HepG2 (cell line): Measurements from ENCODE around the gene RTEL1. TPM values are rescaled to one million over a fixed set of nuclear protein-coding genes. Genes with fewer than 3 reads are reported as not detected.

ENCODE experiments used
- ATF7 ChIP-seq, 2 experiments: fragments of 450-650 bp in 1 of 2; sonication (generic) in 1 of 2; formaldehyde crosslinking in 1 of 2; IDR thresholded peaks; 2 replicates each; pipeline versions ENCODE4 v1.4.0 to v1.6.1; 2016 to 2020; ENCODE audit warnings: antibody characterized with exemption in 1 of 2, mild to moderate bottlenecking in 1 of 2, missing genetic modification reagents in 1 of 2
- CREB1 ChIP-seq, 2 experiments: fragments of 450-650 bp in 1 of 2; IDR thresholded peaks; 2 replicates each; pipeline ENCODE4 v1.6.1; 2016 to 2017; ENCODE audit warnings: control low read depth in 1 of 2, mild to moderate bottlenecking in 1 of 2, missing compliant biosample characterization in 1 of 2, missing genetic modification characterization in 1 of 2
- EED ChIP-seq: sonication (generic); formaldehyde crosslinking; IDR thresholded peaks from 2 replicates; pipeline ENCODE4 v1.5.0; 2020; ENCODE audit warnings: mild to moderate bottlenecking, missing genetic modification reagents
- EP300 ChIP-seq, 3 experiments: sonication (generic) in 1 of 3; formaldehyde crosslinking in 1 of 3; IDR thresholded peaks; 2 replicates each; pipeline versions ENCODE4 v1.5.1 to v1.6.1; 2011 to 2020; ENCODE audit warnings: low read depth in 2 of 3, low read length in 2 of 3, borderline replicate concordance in 1 of 3, improper control_type of control experiment in 1 of 3, mild to moderate bottlenecking in 1 of 3, missing genetic modification reagents in 1 of 3, moderate library complexity in 1 of 3
- HDAC6 ChIP-seq: fragments of 200-600 bp; sonication (generic); IDR thresholded peaks from 2 replicates; pipeline ENCODE4 v1.7.0; 2017; ENCODE audit warnings: mild to moderate bottlenecking, antibody characterized with exemption, low read length, low read depth
- HMG20A ChIP-seq: IDR thresholded peaks from 2 replicates; pipeline ENCODE4 v1.6.1; 2016; ENCODE audit warnings: borderline replicate concordance
- KAT7 ChIP-seq: IDR thresholded peaks from 2 replicates; pipeline ENCODE4 v1.6.1; 2018; ENCODE audit warnings: borderline replicate concordance, missing compliant biosample characterization
- MED13 ChIP-seq: sonication (generic); formaldehyde crosslinking; IDR thresholded peaks from 2 replicates; pipeline ENCODE4 v1.5.0; 2020; ENCODE audit warnings: missing genetic modification reagents
- MTF1 ChIP-seq: sonication (generic); formaldehyde crosslinking; IDR thresholded peaks from 2 replicates; pipeline ENCODE4 v1.5.0; 2020; ENCODE audit warnings: missing genetic modification reagents
- NCOA1 ChIP-seq: sonication (generic); formaldehyde crosslinking; IDR thresholded peaks from 2 replicates; pipeline ENCODE4 v1.9.0; 2021; ENCODE audit warnings: missing genetic modification reagents
- NKX3-1 ChIP-seq: sonication (generic); formaldehyde crosslinking; IDR thresholded peaks from 2 replicates; pipeline ENCODE4 v1.5.0; 2020; ENCODE audit warnings: missing genetic modification reagents
- PBX2 ChIP-seq: IDR thresholded peaks from 2 replicates; pipeline ENCODE4 v1.6.1; 2016; ENCODE audit warnings: control low read depth
- POGZ ChIP-seq: sonication (generic); formaldehyde crosslinking; IDR thresholded peaks from 2 replicates; pipeline ENCODE4 v1.4.0; 2020; ENCODE audit warnings: mild to moderate bottlenecking, missing genetic modification reagents
- PRMT3 ChIP-seq: sonication (generic); formaldehyde crosslinking; IDR thresholded peaks from 2 replicates; pipeline ENCODE4 v1.8.1; 2022; ENCODE audit warnings: low read depth, mild to moderate bottlenecking, moderate library complexity, missing genetic modification reagents, borderline replicate concordance
- SP5 ChIP-seq: IDR thresholded peaks from 2 replicates; pipeline ENCODE4 v1.6.1; 2016; ENCODE audit warnings: low read depth, borderline replicate concordance
- ZBTB20 ChIP-seq: sonication (generic); formaldehyde crosslinking; IDR thresholded peaks from 2 replicates; pipeline ENCODE4 v1.8.1; 2023; ENCODE audit warnings: missing genetic modification reagents, low read depth, mild to moderate bottlenecking, borderline replicate concordance
- ZFP41 ChIP-seq: sonication (generic); formaldehyde crosslinking; IDR thresholded peaks from 2 replicates; pipeline ENCODE4 v1.4.0; 2020; ENCODE audit warnings: mild to moderate bottlenecking, missing genetic modification reagents, borderline replicate concordance
- ZFP90 ChIP-seq: sonication (generic); formaldehyde crosslinking; IDR thresholded peaks from 2 replicates; pipeline ENCODE4 v1.8.0; 2022; ENCODE audit warnings: missing genetic modification reagents, mild to moderate bottlenecking, inconsistent platforms, borderline replicate concordance
- ZNF251 ChIP-seq: sonication (generic); formaldehyde crosslinking; IDR thresholded peaks from 2 replicates; pipeline ENCODE4 v1.9.0; 2021; ENCODE audit warnings: mild to moderate bottlenecking, missing genetic modification reagents
- ZNF260 ChIP-seq: sonication (generic); formaldehyde crosslinking; IDR thresholded peaks from 2 replicates; pipeline ENCODE4 v1.4.0; 2020; ENCODE audit warnings: missing genetic modification reagents, low read depth, mild to moderate bottlenecking, borderline replicate concordance
- ZNF607 ChIP-seq: sonication (generic); formaldehyde crosslinking; IDR thresholded peaks from 2 replicates; pipeline ENCODE4 v1.5.1; 2020; ENCODE audit warnings: missing genetic modification reagents, mild to moderate bottlenecking, borderline replicate concordance
- ZNF615 ChIP-seq: sonication (generic); formaldehyde crosslinking; IDR thresholded peaks from 2 replicates; pipeline ENCODE4 v1.5.0; 2020; ENCODE audit warnings: mild to moderate bottlenecking, missing genetic modification reagents, borderline replicate concordance
- ZNF672 ChIP-seq: sonication (generic); formaldehyde crosslinking; IDR thresholded peaks from 2 replicates; pipeline ENCODE4 v1.8.1; 2022; ENCODE audit warnings: missing genetic modification reagents
- polyA plus RNA-seq, 8 experiments: library from polyadenylated mRNA; depleted of rRNA in 3 of 8; stranded (reverse) in 7 of 8; unstranded in 1 of 8; fragments of >200 nt; fragmentation: Illumina TruSeq in 4 of 8; extraction: Trizol in 4 of 8; gene quantifications; 2 replicates each; pipeline versions ENCODE4 v1.2.1 to v1.2.3, GENCODE V29; 2011 to 2016; ENCODE audit warnings: low read depth in 4 of 8, missing spikeins in 1 of 8, mixed read lengths in 1 of 8; ENCODE audit not compliant: insufficient read depth in 1 of 8
- total RNA-seq, 5 experiments: library from RNA; depleted of rRNA; stranded (reverse); fragments of >200 nt; fragmentation: Illumina TruSeq; extraction: Trizol; gene quantifications; 2 replicates each; pipeline ENCODE4 v1.2.3, GENCODE V29; 2016; ENCODE audit warnings: low read depth in 1 of 5
- TF ChIP-seq, protein P1 (sequence below): IDR thresholded peaks from 2 replicates; pipeline ENCODE4 v1.6.1; 2016; ENCODE audit warnings: missing compliant biosample characterization, missing genetic modification reagents, borderline replicate concordance
- TF ChIP-seq, protein P2 (sequence below): sonication (generic); formaldehyde crosslinking; IDR thresholded peaks from 2 replicates; pipeline ENCODE4 v1.5.0; 2020; ENCODE audit warnings: missing genetic modification reagents

Gene RTEL1
- total and polyA plus RNA-seq, 2 of the 13 experiments (the other 11 are each of a cell fraction or from before 2014, with no cell fraction given): 21.8 to 36.4 TPM

- no peak for TF ChIP-seq NCOA1 (CRISPR knock-in tag)
- no peak for TF ChIP-seq ATF7 (IDR thresholded peaks at IDR 0.05)
- TF ChIP-seq ATF7 (CRISPR knock-in tag; IDR thresholded peaks at IDR 0.05): peak; percentile 85
- TF ChIP-seq ZNF672: peak; percentile 95
- no peak for TF ChIP-seq CREB1 (IDR thresholded peaks at IDR 0.05)
- TF ChIP-seq CREB1 (CRISPR knock-in tag; IDR thresholded peaks at IDR 0.05): no peak
- peak; percentile 75; the same call in 1 of the 2 replicates for TF ChIP-seq ZNF251 (CRISPR knock-in tag)
- TF ChIP-seq HDAC6: no peak
- peak; percentile 89 for TF ChIP-seq SP5 (CRISPR knock-in tag)
- TF ChIP-seq MTF1 (CRISPR knock-in tag): peak; percentile 73; the same call in 1 of the 2 replicates
- peak; percentile 22; the same call in 1 of the 2 replicates for TF ChIP-seq POGZ (CRISPR knock-in tag)
- TF ChIP-seq, protein P1, sequence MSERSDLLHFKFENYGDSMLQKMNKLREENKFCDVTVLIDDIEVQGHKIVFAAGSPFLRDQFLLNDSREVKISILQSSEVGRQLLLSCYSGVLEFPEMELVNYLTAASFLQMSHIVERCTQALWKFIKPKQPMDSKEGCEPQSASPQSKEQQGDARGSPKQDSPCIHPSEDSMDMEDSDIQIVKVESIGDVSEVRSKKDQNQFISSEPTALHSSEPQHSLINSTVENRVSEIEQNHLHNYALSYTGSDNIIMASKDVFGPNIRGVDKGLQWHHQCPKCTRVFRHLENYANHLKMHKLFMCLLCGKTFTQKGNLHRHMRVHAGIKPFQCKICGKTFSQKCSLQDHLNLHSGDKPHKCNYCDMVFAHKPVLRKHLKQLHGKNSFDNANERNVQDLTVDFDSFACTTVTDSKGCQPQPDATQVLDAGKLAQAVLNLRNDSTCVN: peak; percentile 81; the same call in 1 of the 2 replicates
- no peak; the same call in 1 of the 2 replicates for TF ChIP-seq KAT7
- TF ChIP-seq MED13: peak; percentile 98
- TF ChIP-seq NKX3-1 (CRISPR knock-in tag): peak; percentile 81; the same call in 1 of the 2 replicates
- TF ChIP-seq ZNF260: 0 out of 2 replicates have a peak, but pooled peaks have one; percentile 62
- TF ChIP-seq HMG20A (CRISPR knock-in tag): no peak; the same call in 1 of the 2 replicates
- no peak for TF ChIP-seq ZFP41
- 0 out of 2 replicates have a peak, but pooled peaks have one; percentile 84 for TF ChIP-seq ZNF615 (CRISPR knock-in tag)
- TF ChIP-seq, protein P2, sequence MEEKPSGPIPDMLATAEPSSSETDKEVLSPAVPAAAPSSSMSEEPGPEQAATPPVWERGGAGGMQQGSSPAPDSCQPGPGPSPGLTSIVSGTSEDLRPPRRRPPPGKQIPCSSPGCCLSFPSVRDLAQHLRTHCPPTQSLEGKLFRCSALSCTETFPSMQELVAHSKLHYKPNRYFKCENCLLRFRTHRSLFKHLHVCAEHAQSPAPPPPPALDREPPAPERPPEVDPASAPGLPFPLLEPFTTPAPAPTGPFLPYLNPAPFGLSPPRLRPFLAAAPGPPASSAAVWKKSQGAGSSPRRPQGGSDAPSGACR (CRISPR knock-in tag): peak; percentile 45
- TF ChIP-seq ZBTB20 (CRISPR knock-in tag): peak; percentile 84
- peak; percentile 84 for TF ChIP-seq ZFP90 (CRISPR knock-in tag)
- 0 out of 2 replicates have a peak, but pooled peaks have one; percentile 20 for TF ChIP-seq PBX2 (CRISPR knock-in tag)
- peak; percentile 87 for TF ChIP-seq EED (CRISPR knock-in tag)
- TF ChIP-seq ZNF607 (CRISPR knock-in tag): peak; percentile 88; the same call in 1 of the 2 replicates
- TF ChIP-seq EP300 (IDR thresholded peaks at IDR 0.05; ENCODE audit: low read depth in 2 of 2, low read length in 2 of 2): peak in 1 of 2 experiments; percentile 69; a peak in 3 of 4 replicates
- peak; percentile 63; the same call in 1 of the 2 replicates for TF ChIP-seq EP300 (CRISPR knock-in tag; IDR thresholded peaks at IDR 0.05; ENCODE audit: borderline replicate concordance)
- peak; percentile 96 for TF ChIP-seq PRMT3 (CRISPR knock-in tag)
These were observed 80.0 kb downstream of the RTEL1 start (continued) for GRCh38 chr20:63737945-63738686.
